ENCODE data around the gene RIT2.

DNA sequence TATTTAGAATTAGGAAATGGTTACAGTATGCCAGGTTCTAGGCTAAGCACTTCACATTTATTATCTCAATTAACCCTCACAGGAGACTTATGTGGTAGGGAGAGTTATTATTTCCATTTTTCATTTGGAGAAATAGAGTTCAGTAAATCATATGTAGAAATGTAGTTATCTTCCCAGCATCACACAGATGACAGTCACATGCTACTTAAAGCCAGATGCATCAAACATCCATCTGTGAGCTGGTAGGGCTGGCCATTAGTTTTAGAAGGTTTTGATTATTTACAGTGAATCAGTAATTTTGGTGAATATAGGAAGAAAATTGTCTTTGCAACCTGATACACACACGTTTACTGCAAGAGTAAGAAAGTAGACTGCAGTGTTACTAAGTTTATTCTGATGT lies 97.9 kb downstream of the RIT2 start:
- TF ChIP-seq POLR2AphosphoS5 (IDR thresholded peaks at IDR 0.05; ENCODE audit: low read depth, low read length), result no peak
- no peak for TF ChIP-seq POLR2A (IDR thresholded peaks at IDR 0.05; ENCODE audit: low read depth, low read length)
- no peak for TF ChIP-seq POU2F2 (IDR thresholded peaks at IDR 0.05; ENCODE audit: low read depth, low read length)
- no peak for TF ChIP-seq TAF1 (IDR thresholded peaks at IDR 0.05; ENCODE audit: low read depth, low read length)
- no peak for TF ChIP-seq SPI1 (IDR thresholded peaks at IDR 0.05; ENCODE audit: low read depth, low read length)

Measured in GM12891 (cell line).